ENCODE results near the gene MTCH1. TPM values are rescaled to one million over a fixed set of nuclear protein-coding genes. Genes with fewer than 3 reads are reported as not detected.

Gene MTCH1
- total and polyA plus RNA-seq, 2 donors (not counting 1 experiment from before 2014, with no cell fraction given), result 91.7 to 150 TPM

- CTCF ChIA-PET, result no interaction called here
- Histone ChIP-seq H3K9me3 (ENCODE audit: control extremely low read depth in 1 of 3, control insufficient read depth in 2 of 3, insufficient read depth in 1 of 3, low read length in 2 of 3) (no peaks in the 10 kb centered on the region), H2AFZ (ENCODE audit: insufficient read depth, low read depth, low read length, poor library complexity, severe bottlenecking) (peak overlapping the region; percentile 64), H4K20me1 (ENCODE audit: control insufficient read depth, insufficient read depth, low read length, poor library complexity, severe bottlenecking) (no peaks in the 10 kb centered on the region), H3K27ac (ENCODE audit: low read length in 2 of 2) (no peak overlapping the region), H3K27me3 (replicated peaks in 1 of 4; ENCODE audit: control extremely low read depth in 1 of 4, control insufficient read depth in 3 of 4, insufficient read depth in 4 of 4, low read length in 3 of 4) (no peaks in the 10 kb centered on the region), H3K36me3 (replicated peaks in 1 of 2; ENCODE audit: control extremely low read depth in 1 of 2, control insufficient read depth in 1 of 2, extremely low read depth in 1 of 2, insufficient read depth in 2 of 2, low read length in 1 of 2) (no peaks in the 10 kb centered on the region), H3K79me2 (ENCODE audit: control insufficient read depth, insufficient read depth, low read length) (no peaks in the 10 kb centered on the region), H3K4me2 (replicated peaks; ENCODE audit: low read depth, low read length, poor library complexity, severe bottlenecking) (peak overlapping the region; percentile 67), H3K4me3 (ENCODE audit: control extremely low read depth in 1 of 5, extremely low read depth in 1 of 5, insufficient read depth in 1 of 5, low read depth in 2 of 5, low read length in 4 of 5) (no peak overlapping the region), H3K4me1 (ENCODE audit: control insufficient read depth in 2 of 2, insufficient read depth in 2 of 2, low read length in 2 of 2) (peaks cover 22 to 30% of the 10 kb centered on the region in 2 donors), H3K9ac (ENCODE audit: low read length) (no peak overlapping the region)
- POLR2A ChIA-PET, result no interaction called here
- 66% methylated on average over 40 of the region's 40 CpGs for WGBS (ENCODE audit: insufficient coverage)
- no peak for ATAC-seq (ENCODE audit: low read depth)
- no peak for DNase-seq
- Mint-ChIP-seq H3K9me3 (ENCODE audit: insufficient read depth) (no peaks in the 10 kb centered on the region), H3K27ac (peak overlapping the region; percentile 56), H3K27me3 (no peaks in the 10 kb centered on the region), H3K4me1 (peaks cover 37% of the 10 kb centered on the region), H3K4me3 (peak overlapping the region; percentile 49)
- no peak for TF ChIP-seq EZH2 (IDR thresholded peaks at IDR 0.05; ENCODE audit: borderline replicate concordance, insufficient read depth, low read depth, low read length, poor library complexity, severe bottlenecking)
- TF ChIP-seq CTCF (IDR thresholded peaks at IDR 0.05), result no peak
- intact Hi-C loops (cut with micrococcal nuclease), result loop anchor here (2.0 kb wide), 1 partner anchor 45 kb away; no protein-coding TSS in a partner anchor
These were observed 24.3 kb downstream of the MTCH1 start for GRCh38 chr6:36961441-36962435.
